COLO829 (cell line): Measurements from ENCODE around the gene HEATR1.
A peak's percentile ranks its signal among the peaks of the same experiment; 100 is the strongest.
"Not testable (repeated sequence)": the region's sequence is repeated elsewhere in the genome, so short reads cannot be mapped to it uniquely, and the experiment has no call there.

Experiments
- DNase-seq: peaks from one replicate; pipeline ENCODE4 v3.0.0; 2012; ENCODE audit warnings: low spot score

HEATR1 gene

GRCh38 chr1:236603991-236604904 is at the start of gene HEATR1:
Gene HEATR1, minus strand, starts transcription at chr1:236604516. Its CDS starts 421 bp downstream, at chr1:236604095.
- DNase-seq: peak; percentile 93

GRCh38 chr1:236645016-236645680 is 40.8 kb upstream of the HEATR1 start:
- DNase-seq: no peak

GRCh38 chr1:236642763-236643162 is 38.4 kb upstream of the HEATR1 start:
- no peak for DNase-seq

- no peak for DNase-seq
Observed at GRCh38 chr1:236639686-236640085, 35.4 kb upstream of the HEATR1 start.

- DNase-seq: no peak
Observed at GRCh38 chr1:236638945-236639344, 34.6 kb upstream of the HEATR1 start.

- DNase-seq: no peak
Observed at GRCh38 chr1:236636017-236636416, 31.7 kb upstream of the HEATR1 start.

- DNase-seq: no peak
Observed at GRCh38 chr1:236627727-236628408, 23.6 kb upstream of the HEATR1 start.

GRCh38 chr1:236623371-236624166 is 19.3 kb upstream of the HEATR1 start:
- peak; percentile 79 for DNase-seq

GRCh38 chr1:236622407-236622806 is 18.1 kb upstream of the HEATR1 start:
- no peak for DNase-seq

GRCh38 chr1:236619398-236619797 is 15.1 kb upstream of the HEATR1 start:
- no peak for DNase-seq

GRCh38 chr1:236618507-236618906 is 14.2 kb upstream of the HEATR1 start:
- no peak for DNase-seq

- DNase-seq: no peak
Observed at GRCh38 chr1:236615399-236616148, 11.3 kb upstream of the HEATR1 start.

GRCh38 chr1:236612349-236612748 is 8.0 kb upstream of the HEATR1 start:
- DNase-seq: no peak

- DNase-seq: peak; percentile 72
Observed at GRCh38 chr1:236608930-236609726, 4.8 kb upstream of the HEATR1 start.

GRCh38 chr1:236607597-236607996 is 3.3 kb upstream of the HEATR1 start:
- not testable (repeated sequence) for DNase-seq

GRCh38 chr1:236604905-236605806 is 840 bp upstream of the HEATR1 start:
- DNase-seq: no peak

GRCh38 chr1:236602171-236602570 is 2.1 kb downstream of the HEATR1 start:
- DNase-seq: no peak

- no peak for DNase-seq
Observed at GRCh38 chr1:236590553-236591150, 13.7 kb downstream of the HEATR1 start.

- DNase-seq: no peak
Observed at GRCh38 chr1:236589531-236589930, 14.8 kb downstream of the HEATR1 start.
